ENCODE data around the gene PRR5L.

The PRR5L gene

GRCh38 chr11:36407356-36407755 lies 111.3 kb downstream of the PRR5L start:
- DNase-seq: no peak

- no peak for DNase-seq
Observed at GRCh38 chr11:36408498-36409136, 112.5 kb downstream of the PRR5L start.

GRCh38 chr11:36409152-36409816 lies 113.2 kb downstream of the PRR5L start:
- no peak for DNase-seq

GRCh38 chr11:36411202-36411640 lies 115.1 kb downstream of the PRR5L start:
- no peak for DNase-seq

GRCh38 chr11:36412781-36413383 lies 116.8 kb downstream of the PRR5L start:
- no peak for DNase-seq

- DNase-seq: no peak
Observed at GRCh38 chr11:36417154-36417553, 121.1 kb downstream of the PRR5L start.

- no peak for DNase-seq
Observed at GRCh38 chr11:36419791-36420424, 123.8 kb downstream of the PRR5L start.

- DNase-seq: no peak
Observed at GRCh38 chr11:36421546-36422155, 125.6 kb downstream of the PRR5L start.

- DNase-seq: no peak
Observed at GRCh38 chr11:36425561-36426081, 129.5 kb downstream of the PRR5L start.

GRCh38 chr11:36426226-36426848 lies 130.2 kb downstream of the PRR5L start:
- DNase-seq: no peak

GRCh38 chr11:36427079-36427478 lies 131.0 kb downstream of the PRR5L start:
- DNase-seq: no peak

GRCh38 chr11:36427876-36428275 lies 131.8 kb downstream of the PRR5L start:
- DNase-seq: no peak

- no peak for DNase-seq
Observed at GRCh38 chr11:36431429-36432092, 135.5 kb downstream of the PRR5L start.

- DNase-seq: no peak
Observed at GRCh38 chr11:36432093-36432469, 136.0 kb downstream of the PRR5L start.

- DNase-seq: no peak
Observed at GRCh38 chr11:36432738-36433137, 136.7 kb downstream of the PRR5L start.

- DNase-seq: no peak
Observed at GRCh38 chr11:36436064-36436463, 140.0 kb downstream of the PRR5L start.

- no peak for DNase-seq
Observed at GRCh38 chr11:36436589-36436988, 140.5 kb downstream of the PRR5L start.

GRCh38 chr11:36437413-36437812 lies 141.3 kb downstream of the PRR5L start:
- no peak for DNase-seq

- no peak for DNase-seq
Observed at GRCh38 chr11:36438126-36438525, 142.0 kb downstream of the PRR5L start.

- DNase-seq: no peak
Observed at GRCh38 chr11:36441610-36442208, 145.6 kb downstream of the PRR5L start.

- DNase-seq: no peak
Observed at GRCh38 chr11:36443661-36444060, 147.6 kb downstream of the PRR5L start.

GRCh38 chr11:36446135-36446534 lies 150.0 kb downstream of the PRR5L start:
- no peak for DNase-seq
